ENCODE results near the gene RHBDD1. TPM values are rescaled to one million over a fixed set of nuclear protein-coding genes. Genes with fewer than 3 reads are reported as not detected.

RHBDD1 gene
- total and polyA plus RNA-seq, 9 donors = 11.5 to 95.8 (median 49.5) TPM

DNA sequence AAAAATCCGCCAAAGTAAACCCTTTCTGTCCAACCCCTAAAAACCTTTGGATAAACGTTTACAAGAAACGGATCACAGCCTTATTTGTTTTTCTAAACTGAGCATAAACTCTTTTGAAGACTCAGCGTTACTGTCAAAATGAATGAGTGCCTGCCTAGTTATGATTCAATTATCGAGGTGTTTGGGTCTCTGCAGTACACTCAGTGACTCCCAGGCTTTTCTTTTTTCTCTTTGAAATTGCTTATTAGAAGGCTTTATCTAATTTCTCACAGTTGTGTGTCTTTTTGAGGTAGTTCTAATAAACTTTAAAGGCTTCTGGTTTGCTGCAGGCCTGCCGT is 663 bp downstream of the RHBDD1 start:
- no peaks in the 10 kb centered on the region for H3K9me3 ChIP-seq
- H3K27ac ChIP-seq = peak overlapping the region; percentile 90 to 95
- no peaks in the 10 kb centered on the region for H3K36me3 ChIP-seq
- intact Hi-C loops (cut with DNase I) = loop anchor here in 3 of 4 donors (10.0 kb wide), 1 partner anchor 148 kb away; no protein-coding TSS in a partner anchor
- H3K27me3 ChIP-seq = no peaks in the 10 kb centered on the region
- H3K4me3 ChIP-seq = peak overlapping the region; percentile 85
- H3K4me1 ChIP-seq (ENCODE audit: insufficient read depth) = peaks cover 2% of the 10 kb centered on the region
- TF ChIP-seq EP300 (IDR thresholded peaks at IDR 0.05) = no peak
- TF ChIP-seq, protein P1, sequence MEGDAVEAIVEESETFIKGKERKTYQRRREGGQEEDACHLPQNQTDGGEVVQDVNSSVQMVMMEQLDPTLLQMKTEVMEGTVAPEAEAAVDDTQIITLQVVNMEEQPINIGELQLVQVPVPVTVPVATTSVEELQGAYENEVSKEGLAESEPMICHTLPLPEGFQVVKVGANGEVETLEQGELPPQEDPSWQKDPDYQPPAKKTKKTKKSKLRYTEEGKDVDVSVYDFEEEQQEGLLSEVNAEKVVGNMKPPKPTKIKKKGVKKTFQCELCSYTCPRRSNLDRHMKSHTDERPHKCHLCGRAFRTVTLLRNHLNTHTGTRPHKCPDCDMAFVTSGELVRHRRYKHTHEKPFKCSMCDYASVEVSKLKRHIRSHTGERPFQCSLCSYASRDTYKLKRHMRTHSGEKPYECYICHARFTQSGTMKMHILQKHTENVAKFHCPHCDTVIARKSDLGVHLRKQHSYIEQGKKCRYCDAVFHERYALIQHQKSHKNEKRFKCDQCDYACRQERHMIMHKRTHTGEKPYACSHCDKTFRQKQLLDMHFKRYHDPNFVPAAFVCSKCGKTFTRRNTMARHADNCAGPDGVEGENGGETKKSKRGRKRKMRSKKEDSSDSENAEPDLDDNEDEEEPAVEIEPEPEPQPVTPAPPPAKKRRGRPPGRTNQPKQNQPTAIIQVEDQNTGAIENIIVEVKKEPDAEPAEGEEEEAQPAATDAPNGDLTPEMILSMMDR (IDR thresholded peaks at IDR 0.05) = no peak
- TF ChIP-seq POLR2A (IDR thresholded peaks at IDR 0.05) = no peak
- WGBS, 3 donors = 0 to 2% (median 1%) methylated on average over 6 of the region's 6 CpGs
- no peak for DNase-seq

DNA sequence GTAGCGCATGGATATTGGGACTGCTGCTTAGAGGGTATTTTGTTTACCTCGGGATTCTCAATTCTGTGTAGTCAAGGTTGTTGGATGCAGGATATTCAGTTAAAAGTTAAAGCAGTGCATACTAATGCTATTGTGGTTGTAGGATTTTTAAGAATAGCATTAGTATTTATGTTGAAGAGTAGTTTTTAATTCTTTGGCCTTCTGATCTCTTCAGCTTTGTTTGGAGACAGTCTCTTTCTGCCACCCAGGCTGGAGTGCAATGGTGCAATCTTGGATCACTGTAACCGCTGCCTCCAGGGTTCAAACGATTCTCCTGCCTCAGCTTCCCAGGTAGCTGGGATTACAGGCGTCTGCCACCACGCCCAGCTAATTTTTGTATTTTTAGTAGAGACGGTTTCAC is 1.5 kb downstream of the RHBDD1 start:
- H3K9me3 ChIP-seq = no peaks in the 10 kb centered on the region
- no peaks in the 10 kb centered on the region for H3K36me3 ChIP-seq
- H3K4me1 ChIP-seq (ENCODE audit: insufficient read depth) = peaks cover 2% of the 10 kb centered on the region
- WGBS, 3 donors = 83 to 89% (median 85%) methylated on average over 7 of the region's 7 CpGs
- H3K4me3 ChIP-seq = no peak overlapping the region
- no peak for TF ChIP-seq POLR2A (IDR thresholded peaks at IDR 0.05)
- TF ChIP-seq, protein P1 (IDR thresholded peaks at IDR 0.05) = no peak
- TF ChIP-seq EP300 (IDR thresholded peaks at IDR 0.05) = no peak
- no peak for DNase-seq
- no peak overlapping the region for H3K27ac ChIP-seq
- H3K27me3 ChIP-seq = no peaks in the 10 kb centered on the region
- intact Hi-C loops (cut with DNase I) = loop anchor here in 3 of 4 donors (10.0 kb wide), 1 partner anchor 147 kb away; no protein-coding TSS in a partner anchor

DNA sequence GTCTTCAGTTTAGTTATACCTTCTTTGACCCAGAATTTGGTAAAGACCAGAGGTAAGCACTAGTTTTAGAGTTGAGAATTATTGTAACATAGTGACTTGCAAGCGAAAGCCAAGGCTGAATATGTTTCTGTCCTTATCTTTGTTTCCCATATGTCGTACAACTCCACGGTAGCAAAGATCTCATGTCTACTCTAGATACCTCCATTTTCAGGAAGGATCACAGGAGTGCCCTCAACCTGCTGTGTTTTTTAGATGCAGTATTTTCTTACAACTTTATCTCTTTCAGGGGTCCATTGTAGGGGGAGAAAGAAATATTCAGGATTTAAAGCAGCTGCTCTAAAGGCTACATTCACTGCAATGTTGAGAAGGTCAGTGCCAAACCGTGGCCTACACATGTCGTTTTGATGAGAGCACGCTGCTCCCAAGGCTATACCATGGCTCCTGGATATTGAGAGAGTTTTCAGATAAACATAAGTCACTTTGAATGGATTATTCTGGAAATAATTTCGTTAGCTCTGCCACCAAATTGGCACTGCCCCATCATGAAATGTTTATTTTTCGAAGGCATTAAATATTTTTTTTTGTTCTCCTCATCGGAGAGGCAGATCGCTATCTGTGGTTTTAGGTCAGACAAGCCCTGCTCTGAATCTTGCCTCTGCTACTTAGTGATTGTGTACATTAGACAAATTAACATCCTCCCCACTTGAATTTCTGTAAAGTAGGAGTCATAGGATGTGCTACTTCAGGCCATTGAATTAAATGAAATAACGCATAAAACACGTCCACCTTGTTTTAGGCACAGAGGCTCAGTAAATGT is 2.1 kb downstream of the RHBDD1 start:
- no peak for DNase-seq
- 65 to 78% (median 69%) methylated on average over 12 of the region's 12 CpGs for WGBS, 3 donors
- Histone ChIP-seq H3K9me3 (no peaks in the 10 kb centered on the region), H3K4me3 (no peak overlapping the region), H3K27ac (no peak overlapping the region), H3K27me3 (no peaks in the 10 kb centered on the region), H3K36me3 (no peaks in the 10 kb centered on the region), H3K4me1 (ENCODE audit: insufficient read depth) (peaks cover 2% of the 10 kb centered on the region)
- intact Hi-C loops (cut with DNase I) = loop anchor here in 3 of 4 donors (10.0 kb wide), 1 partner anchor 147 kb away; no protein-coding TSS in a partner anchor
- no peak for TF ChIP-seq EP300 (IDR thresholded peaks at IDR 0.05)
- TF ChIP-seq, protein P1 (IDR thresholded peaks at IDR 0.05) = no peak
- TF ChIP-seq POLR2A (IDR thresholded peaks at IDR 0.05) = no peak

DNA sequence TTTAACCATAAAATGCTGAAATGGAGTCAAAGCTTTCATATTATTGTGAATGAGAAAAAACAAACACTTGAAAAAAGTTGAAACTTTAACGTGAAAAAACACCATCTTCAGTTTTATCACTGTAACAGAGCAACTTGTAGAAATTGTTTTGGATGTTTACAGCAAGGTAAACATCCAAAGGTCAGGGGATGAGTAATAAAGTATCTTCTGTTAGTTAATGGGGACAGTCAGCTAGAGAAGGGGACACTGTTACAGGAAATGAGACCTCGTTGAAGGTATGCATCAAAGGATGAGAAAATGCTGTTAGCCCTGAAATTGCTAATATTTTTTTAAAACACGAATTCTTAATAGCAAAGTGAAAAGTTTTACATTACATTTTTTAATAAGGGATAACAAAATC is 2.9 kb downstream of the RHBDD1 start:
- Histone ChIP-seq H3K27me3 (no peaks in the 10 kb centered on the region), H3K4me3 (no peak overlapping the region), H3K9me3 (no peaks in the 10 kb centered on the region), H3K27ac (no peak overlapping the region), H3K4me1 (ENCODE audit: insufficient read depth) (peaks cover 2% of the 10 kb centered on the region), H3K36me3 (no peaks in the 10 kb centered on the region)
- 48 to 66% (median 58%) methylated on average over 3 of the region's 3 CpGs for WGBS, 3 donors
- no peak for DNase-seq
- TF ChIP-seq POLR2A (IDR thresholded peaks at IDR 0.05) (no peak), EP300 (IDR thresholded peaks at IDR 0.05) (no peak)
- TF ChIP-seq, protein P1 (IDR thresholded peaks at IDR 0.05) = no peak
- intact Hi-C loops (cut with DNase I) = loop anchor here in 3 of 4 donors (10.0 kb wide), 1 partner anchor 146 kb away; no protein-coding TSS in a partner anchor
